ENCODE results near the gene CLCN2.
A peak's percentile ranks its signal among the peaks of the same experiment; 100 is the strongest.
"Not testable (repeated sequence)": the region's sequence is repeated elsewhere in the genome, so short reads cannot be mapped to it uniquely, and the experiment has no call there.

CLCN2 gene

DNA sequence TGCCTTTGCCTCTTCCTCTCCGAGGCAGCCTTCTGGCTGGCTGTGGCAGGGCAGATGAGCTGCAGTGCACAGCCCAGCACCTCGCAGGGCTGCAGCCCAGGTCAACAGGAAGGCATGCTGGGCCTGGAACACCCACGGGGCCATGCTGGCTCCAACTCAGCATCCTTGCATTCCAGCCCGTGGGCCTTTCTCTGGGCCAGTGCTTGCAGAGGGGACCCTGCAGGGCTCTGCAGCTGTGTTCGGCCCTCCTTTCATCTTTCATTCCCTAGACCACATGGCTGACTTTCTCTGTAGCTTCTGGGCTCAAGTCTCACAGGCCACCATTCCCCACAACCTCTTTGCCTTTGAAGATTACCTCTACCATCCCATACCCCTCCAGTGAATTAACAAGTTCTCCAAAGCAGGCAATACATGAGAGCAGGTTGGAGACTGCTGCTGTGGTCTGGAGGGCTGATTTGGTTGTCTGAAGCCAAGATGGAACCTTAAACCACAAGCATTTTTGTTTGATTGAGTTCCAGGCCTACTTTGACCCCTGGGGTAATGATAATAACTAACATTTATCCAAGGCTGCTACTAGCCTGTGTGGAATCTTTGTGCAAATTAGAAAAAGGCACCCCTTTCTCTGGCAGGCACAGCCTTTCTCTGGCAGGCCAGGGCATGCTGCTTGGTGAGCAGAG lies 18.1 kb downstream of the CLCN2 start:
- no peak for DNase-seq

DNA sequence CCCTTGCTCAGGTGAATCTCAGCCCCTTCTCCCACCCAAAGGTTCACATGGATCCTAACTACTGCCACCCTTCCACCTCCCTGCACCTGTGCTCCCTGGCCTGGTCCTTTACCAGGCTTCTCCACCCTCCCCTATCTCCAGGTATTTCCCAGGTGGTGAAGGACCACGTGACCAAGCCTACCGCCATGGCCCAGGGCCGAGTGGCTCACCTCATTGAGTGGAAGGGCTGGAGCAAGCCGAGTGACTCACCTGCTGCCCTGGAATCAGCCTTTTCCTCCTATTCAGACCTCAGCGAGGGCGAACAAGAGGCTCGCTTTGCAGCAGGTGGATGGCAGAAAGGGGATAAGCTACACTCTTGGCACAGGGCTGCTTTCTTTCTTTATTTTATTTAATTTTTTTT lies 19.5 kb downstream of the CLCN2 start:
- no peak for DNase-seq

DNA sequence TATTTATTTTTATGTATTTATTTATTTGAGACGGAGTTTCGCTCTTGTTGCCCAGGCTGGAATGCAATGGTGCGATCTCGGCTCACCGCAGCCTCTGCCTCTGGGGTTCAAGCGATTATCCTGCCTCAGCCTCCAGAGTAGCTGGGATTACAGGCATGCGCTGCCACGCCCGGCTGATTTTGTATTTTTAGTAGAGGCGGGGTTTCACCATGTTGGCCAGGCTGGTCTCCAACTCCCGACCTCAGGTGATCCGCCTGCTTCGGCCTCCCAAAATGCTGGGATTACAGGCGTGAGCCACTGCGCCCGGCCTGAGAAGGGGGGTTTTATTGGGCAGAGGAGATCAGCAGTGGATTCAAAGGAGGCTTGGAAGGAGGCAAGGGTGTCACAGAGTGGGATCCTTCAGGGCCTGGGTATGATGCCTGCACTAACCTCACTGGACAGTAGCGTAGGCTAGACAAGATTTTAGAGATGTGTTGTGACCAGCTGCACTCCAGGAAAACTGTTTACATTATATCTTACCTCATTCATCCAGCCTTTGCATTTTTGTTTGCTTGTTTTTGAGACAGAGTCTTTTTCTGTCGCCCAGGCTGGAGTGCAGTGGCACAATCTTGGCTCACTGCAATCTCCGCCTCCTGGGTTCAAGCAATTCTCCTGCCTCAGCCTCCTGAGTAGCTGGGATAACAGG lies 21.8 kb downstream of the CLCN2 start:
- DNase-seq = not testable (repeated sequence)

DNA sequence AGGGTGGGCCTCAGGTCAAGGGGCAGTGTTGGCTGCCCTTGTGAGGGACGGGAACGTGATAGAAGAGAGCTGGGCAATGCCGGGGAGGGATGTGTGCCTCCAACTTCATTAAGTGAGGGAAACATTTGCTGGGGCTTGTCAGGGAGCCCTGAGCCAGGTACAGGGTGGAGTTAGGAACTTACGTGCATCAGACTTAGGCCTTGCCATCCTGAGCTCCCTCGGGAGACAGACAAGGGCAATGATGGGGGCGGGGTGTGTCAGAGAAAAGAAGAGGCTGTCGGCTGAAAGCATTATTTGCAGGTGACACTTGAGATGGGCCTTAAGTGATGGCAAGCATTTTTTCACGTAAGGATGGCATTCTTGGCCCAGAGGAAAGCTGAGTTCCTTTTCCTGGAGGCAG lies 22.4 kb downstream of the CLCN2 start:
- DNase-seq = no peak

DNA sequence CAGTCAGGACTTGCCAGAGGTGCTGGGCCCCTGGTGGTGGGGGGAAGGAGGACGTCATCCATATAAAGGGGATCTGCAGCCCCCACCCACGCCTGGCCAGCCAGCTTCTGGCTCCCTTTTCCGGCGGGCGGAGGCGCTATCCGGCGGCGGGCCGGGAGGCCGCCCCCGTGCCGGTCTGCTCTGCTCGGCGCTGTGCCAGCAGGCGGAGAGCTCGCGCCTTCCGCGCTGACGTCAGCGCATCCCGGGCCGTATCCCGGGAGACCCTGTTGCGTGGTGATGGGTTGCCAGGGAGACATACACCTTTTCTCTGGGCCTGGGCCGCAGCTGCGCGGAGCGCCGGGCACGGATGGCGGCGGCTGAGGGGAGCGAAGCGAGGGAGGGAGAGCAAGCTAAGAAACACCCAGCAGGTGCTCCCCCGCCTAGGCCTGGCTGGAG lies 22.9 kb downstream of the CLCN2 start:
- DNase-seq = peak; percentile 66

DNA sequence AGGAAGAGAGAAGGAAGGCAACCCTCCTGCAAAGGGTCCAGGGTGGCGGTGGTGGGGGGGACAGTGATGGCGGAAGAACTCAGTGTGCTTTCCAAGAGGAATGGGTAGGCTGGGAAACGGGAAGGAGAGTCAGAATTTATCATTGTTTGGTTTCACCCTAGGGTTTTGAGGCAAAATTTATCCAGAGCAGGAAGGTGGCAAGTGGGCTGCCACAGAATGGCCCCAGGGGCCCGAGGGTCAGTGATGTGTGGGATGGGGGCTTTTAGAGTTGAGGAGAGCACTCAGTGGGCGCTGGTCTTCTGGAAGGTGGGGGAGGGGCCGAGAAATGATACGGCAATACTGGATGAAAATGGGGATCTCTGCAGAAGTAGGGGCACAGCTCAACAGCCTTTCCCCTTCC lies 23.4 kb downstream of the CLCN2 start:
- DNase-seq = no peak

DNA sequence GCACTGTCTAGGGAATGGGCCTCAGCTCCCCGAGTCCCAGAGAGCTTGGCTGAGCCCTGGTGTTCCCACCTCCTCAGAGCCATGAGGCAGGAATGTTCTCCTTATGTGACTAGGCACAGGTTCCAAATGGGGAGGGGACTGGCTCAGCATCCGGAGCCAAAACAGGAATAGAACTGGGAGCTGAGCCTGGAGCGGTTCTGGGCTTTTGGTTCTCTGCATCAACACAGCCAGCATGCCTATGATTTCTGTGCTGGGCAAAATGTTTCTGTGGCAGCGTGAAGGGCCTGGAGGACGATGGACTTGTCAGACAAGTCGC lies 24.0 kb downstream of the CLCN2 start, which contains the start of gene FAM131A:
FAM131A (plus strand) TSS at position 202 of the 316 bp plus-strand sequence; CDS start at position 233, 31 bp downstream.
- peak; percentile 51 for DNase-seq

DNA sequence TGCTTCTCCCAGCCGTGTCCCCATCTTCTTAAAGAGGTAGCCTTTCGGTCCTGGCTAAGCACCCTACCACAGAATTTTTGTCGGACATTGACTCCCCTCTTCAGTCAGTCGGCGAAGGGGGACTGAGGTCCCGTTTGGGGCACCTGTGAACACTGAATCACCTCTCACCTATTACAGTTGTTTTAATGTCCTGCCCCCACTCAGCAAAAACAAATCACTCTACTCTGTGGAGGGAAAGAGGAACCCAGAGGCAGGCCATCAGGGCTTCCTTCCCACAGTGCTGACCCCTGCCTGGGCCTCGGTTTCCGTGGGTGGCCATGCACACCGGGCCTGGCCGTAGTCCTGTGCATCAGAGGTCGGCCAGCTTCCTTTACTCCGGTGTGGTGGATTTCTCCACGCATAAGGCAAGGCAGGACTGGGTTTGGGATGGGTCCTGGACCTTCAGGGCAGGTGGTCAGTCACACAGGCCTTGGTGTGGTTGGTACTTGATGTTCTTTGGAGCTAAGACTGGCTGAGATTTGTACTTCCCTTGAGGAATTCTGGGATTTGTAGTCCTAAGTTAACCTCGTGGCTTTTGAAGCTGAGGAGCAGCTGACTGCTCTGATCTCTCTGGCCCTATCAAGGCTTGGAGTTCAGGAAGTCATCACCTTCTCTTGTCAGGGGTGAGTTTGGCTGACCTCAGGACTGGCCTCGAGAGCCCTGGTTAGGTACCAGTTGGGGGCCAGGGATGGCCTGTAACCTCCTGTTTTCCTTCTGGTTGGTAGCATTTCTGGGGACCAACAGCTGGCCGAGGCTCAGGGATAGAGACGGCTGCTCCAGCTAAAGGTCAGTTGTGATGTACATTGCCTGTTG lies 24.6 kb downstream of the CLCN2 start:
- peak; percentile 51 for DNase-seq

DNA sequence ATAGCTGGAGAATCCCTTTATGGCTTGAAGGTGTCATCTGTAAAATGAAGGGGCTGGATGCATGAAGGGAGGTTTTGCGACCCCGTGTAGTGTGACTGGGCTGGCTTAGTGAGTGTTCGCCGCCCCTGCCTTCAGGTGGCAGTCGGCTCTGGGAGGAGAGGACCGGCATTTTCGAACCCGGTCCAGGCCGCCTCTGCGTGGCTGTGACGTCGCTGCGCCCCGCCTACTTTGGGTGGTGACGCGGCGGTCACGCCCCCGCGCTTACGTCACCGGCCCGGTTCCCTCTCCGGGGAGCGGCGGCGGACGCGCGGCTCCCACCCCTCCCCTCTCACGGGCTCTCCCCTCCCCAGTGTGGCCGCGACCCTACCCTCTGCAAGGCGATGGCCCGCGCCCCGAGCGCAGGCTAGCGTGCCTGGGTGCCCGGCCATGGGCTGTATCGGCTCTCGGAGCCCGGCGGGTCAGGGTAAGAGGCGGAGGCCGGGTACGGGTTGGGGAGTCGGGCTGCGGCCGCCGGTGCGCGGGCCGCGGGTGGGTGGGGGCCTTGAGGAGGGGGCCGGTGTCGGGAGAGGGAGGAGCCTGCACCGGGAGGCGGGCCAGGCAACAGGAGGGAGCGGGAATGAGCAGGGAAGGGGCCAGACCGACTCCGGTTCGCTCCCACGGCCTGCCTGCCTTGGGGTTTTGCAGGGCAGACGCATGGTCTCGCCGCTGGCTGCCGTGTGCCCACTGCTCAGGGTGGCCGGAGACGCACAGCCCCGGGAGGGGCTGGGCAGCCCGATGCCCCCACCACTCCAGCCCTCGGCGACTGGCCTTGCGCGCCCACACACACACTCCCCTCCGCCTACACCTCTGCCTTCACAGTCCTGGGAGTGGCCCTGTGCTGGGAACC lies 25.5 kb downstream of the CLCN2 start:
- peak; percentile 61 for DNase-seq

DNA sequence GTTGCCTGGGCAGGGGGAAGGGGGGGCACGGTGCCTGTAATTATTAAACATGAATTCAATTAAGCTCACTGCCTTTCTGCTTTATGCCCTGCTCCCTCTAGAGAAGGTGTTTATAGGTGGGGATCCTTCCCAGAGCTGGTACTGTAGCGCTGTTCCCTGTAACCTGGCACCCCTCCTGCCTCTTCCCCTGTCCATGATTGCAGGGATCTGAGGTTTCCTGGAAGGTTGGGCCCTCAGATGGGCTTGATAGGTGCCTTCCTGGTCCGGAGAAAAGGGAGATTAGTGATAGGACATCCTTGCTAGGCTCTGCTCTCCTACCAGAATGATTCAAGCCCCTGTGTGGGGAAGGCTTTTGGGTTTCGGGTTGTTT lies 26.1 kb downstream of the CLCN2 start:
- DNase-seq = no peak

DNA sequence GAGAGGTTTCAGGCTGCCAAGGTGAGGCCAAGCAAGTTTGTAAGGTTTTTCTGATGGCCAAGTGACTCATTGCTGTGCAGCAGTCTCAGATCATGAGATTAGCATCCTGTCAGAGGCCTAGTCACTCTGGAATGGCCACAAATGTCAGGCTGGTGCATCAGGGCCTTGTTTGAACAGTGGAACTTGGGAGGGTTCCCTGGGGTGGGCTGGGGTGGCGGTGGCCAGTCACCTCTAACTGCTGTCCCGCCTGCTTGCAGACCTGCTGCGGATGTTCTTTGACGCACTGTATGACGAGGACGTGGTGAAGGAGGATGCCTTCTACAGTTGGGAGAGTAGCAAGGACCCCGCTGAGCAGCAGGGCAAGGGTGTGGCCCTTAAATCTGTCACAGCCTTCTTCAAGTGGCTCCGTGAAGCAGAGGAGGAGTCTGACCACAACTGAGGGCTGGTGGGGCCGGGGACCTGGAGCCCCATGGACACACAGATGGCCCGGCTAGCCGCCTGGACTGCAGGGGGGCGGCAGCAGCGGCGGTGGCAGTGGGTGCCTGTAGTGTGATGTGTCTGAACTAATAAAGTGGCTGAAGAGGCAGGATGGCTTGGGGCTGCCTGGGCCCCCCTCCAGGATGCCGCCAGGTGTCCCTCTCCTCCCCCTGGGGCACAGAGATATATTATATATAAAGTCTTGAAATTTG lies 26.8 kb downstream of the CLCN2 start:
- DNase-seq = no peak

DNA sequence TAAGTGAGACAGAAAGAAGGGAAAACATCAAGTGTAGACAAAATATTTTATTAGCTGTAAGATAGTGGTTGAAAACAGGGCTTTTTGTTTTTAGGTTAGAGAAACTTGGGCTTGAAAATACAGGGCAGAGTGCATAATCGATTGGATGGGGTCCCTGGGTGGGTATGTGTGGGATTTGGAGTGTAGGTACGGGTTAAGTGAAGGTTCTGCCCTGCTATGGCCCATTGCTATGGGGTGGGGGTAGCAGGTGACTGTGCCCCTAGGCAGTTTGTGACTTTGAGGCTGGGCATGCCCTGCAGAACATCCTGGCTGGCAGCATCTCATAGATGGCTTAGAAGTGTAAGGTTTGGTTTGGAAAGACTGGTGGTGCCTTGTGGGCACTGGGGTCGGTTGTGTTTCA lies 27.7 kb downstream of the CLCN2 start:
- DNase-seq = no peak

DNA sequence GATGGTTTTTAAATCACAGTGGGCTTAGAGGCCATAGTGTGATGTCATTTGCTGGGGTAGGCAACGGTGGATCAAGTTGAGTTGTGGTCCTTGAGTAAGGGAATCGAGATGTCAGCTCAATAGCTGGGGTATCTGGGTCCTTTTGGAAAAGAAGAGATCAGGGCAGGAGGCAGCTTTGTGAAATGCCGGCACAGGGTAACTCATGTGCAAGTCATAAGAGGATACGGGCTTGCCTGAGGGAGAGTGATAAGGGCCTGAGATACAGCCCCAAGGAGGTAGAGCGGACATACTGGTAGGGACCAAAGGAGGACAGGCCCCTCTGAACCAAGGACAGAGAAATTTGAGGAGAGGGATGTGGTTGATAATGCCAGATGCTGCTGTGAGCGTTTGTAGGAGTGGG lies 28.2 kb downstream of the CLCN2 start:
- no peak for DNase-seq

DNA sequence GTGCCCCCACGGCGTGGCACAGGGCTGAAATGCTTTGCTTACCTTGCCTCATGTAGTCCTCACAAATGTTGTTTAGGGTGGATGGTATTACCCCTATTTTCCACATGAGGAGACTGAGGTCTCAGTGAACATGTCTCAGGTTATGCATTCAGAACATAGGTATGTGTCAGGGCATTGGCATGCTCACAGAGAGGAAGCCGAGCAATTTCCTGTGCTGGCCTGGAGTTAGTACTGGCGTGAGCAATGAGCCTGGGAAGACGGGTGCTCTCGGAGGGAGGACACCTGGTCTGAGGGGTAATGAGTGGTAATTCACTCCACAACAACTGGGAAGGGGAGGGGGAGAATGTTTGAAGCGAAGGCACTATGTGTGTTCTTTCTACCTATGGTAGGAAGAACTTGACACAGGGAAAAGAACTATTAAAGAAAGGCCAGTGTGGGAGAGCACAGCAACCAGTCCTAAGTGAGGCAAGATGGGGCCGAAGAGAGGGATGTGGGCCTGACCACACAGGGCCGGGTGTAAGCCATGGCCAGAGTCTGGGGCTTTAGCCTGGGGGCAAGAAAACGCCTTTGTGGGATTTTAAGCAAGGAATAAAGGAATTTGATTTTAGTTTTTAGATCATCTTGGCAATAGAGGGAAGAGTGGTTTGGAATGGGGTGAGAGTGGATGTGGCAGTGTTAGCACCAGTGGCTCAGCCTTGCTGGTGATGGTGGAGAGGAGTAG lies 28.9 kb downstream of the CLCN2 start:
- DNase-seq = no peak

DNA sequence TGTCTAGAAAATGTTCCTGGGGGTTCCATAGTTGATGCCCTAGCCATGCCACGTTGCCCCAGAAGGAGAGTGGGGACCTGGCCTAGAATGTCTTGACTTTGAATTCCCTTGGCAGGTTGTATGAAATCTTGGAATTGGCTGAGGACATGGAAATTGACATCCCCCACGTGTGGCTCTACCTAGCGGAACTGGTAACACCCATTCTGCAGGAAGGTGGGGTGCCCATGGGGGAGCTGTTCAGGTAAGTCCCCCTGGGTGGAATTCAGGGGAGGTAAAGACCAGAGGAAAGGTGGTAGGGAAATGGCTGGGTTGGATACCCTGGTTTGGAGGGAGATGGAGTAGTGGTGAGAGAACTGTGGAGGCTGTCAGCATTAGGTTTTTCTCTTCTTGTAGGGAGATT lies 32.9 kb downstream of the CLCN2 start:
- DNase-seq = no peak

DNA sequence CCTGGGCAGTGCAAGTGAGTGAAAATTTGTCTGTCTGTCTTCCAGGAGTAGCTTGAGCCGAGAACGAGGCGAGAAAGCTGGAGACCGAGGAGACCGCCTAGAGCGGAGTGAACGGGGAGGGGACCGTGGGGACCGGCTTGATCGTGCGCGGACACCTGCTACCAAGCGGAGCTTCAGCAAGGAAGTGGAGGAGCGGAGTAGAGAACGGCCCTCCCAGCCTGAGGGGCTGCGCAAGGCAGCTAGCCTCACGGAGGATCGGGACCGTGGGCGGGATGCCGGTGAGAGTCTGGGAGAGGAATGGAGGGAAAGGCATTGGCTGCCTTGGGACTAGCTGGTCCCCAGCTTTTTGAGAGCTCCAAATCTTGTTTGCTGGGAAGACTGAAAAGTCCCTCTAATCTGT lies 34.2 kb downstream of the CLCN2 start:
- DNase-seq = no peak

DNA sequence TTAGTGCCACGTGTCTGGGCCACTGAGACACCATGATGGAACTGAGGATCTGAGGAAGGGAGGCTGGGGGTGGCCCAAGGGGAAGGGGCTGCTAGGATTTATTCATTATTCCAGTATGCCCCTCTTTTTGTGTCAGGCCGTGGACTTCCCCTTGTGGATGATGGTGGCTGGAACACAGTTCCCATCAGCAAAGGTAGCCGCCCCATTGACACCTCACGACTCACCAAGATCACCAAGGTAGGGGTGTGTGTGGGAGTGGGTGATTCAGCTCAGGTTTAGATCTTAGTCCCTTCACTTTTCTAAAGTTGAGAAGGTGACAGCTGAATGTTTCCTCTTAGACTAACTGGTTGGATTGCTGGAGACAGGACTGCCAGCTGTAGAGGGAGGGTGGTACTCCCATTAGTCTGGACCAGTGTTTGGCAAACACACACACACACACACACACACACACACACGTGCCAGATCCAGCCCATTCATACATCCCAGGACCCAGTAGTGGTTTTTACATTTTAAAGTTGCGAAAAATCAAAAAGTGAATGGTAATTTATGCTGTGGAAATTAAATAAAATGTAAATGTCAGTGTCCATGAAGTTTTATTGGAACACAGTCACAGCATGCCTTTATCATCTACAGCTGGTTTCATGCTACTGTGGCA lies 35.6 kb downstream of the CLCN2 start:
- DNase-seq = no peak

DNA sequence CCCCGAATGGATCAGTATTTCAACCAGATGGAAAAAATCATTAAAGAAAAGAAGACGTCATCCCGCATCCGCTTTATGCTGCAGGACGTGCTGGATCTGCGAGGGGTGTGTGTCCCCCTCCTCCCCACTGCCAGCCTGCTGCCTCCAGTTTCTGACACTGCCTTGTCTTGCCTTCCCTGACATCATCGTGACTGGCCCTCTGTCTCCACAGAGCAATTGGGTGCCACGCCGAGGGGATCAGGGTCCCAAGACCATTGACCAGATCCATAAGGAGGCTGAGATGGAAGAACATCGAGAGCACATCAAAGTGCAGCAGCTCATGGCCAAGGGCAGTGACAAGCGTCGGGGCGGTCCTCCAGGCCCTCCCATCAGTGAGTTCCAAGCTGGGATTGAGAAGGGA lies 36.1 kb downstream of the CLCN2 start:
- no peak for DNase-seq

DNA sequence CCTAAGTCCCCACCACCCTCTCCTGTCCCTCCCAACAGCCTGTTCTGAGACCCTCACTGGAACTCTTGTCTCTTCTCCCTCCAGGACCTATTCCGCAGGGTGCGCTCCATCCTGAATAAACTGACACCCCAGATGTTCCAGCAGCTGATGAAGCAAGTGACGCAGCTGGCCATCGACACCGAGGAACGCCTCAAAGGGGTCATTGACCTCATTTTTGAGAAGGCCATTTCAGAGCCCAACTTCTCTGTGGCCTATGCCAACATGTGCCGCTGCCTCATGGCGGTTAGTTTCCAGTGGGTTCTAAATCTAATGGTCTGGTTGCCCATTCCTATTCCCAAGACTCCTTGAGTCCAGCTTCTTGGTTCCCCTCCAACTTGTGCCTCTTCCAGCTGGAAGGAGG lies 37.7 kb downstream of the CLCN2 start:
- no peak for DNase-seq

DNA sequence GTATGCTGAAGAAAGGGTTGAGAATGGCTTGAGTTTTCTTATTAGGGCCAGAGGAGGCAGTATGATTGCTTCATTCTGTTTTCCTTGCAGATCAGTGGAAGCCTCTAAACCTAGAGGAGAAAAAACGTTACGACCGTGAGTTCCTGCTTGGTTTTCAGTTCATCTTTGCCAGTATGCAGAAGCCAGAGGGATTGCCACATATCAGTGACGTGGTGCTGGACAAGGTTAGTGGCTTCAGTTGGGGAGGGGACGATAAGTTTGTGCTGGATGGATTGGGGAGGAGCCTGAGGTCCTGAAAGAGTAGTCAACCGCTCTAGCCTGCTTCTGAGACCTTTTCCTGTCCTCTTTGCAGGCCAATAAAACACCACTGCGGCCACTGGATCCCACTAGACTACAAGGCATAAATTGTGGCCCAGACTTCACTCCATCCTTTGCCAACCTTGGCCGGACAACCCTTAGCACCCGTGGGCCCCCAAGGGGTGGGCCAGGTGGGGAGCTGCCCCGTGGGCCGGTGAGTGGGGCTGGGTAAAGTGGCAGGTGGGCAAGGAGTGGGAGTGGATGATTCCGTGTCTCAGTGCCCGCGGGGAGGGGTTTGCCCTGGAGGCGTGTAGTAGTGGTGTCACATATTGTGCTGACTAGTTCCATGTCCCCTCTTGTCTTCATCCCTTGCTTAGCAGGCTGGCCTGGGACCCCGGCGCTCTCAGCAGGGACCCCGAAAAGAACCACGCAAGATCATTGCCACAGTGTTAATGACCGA lies 38.5 kb downstream of the CLCN2 start:
- DNase-seq = no peak
